ENCODE data around the gene KLHL1.

DNA sequence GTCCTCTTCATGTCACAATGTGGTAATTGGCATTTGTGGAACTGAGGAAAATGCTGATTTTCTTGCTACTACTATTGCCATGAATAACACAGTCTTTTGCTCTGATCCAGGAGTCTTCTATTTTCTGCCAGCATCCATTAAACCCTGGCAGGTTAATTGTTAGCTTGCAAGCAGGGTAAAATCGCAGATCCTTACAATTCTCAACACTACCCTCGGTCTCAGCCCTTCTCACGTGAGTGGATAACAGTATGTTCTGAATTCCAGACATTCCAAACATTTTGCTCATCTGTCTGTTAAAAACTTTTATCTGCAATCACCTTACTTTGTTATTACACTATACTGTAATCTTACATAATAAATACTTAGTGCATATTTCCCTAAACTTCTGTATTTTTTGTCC is 251.9 kb downstream of the KLHL1 start:
- TF ChIP-seq, protein P1, sequence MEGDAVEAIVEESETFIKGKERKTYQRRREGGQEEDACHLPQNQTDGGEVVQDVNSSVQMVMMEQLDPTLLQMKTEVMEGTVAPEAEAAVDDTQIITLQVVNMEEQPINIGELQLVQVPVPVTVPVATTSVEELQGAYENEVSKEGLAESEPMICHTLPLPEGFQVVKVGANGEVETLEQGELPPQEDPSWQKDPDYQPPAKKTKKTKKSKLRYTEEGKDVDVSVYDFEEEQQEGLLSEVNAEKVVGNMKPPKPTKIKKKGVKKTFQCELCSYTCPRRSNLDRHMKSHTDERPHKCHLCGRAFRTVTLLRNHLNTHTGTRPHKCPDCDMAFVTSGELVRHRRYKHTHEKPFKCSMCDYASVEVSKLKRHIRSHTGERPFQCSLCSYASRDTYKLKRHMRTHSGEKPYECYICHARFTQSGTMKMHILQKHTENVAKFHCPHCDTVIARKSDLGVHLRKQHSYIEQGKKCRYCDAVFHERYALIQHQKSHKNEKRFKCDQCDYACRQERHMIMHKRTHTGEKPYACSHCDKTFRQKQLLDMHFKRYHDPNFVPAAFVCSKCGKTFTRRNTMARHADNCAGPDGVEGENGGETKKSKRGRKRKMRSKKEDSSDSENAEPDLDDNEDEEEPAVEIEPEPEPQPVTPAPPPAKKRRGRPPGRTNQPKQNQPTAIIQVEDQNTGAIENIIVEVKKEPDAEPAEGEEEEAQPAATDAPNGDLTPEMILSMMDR (IDR thresholded peaks at IDR 0.05), result no peak
- no peak for TF ChIP-seq POLR2A (IDR thresholded peaks at IDR 0.05)

Measured in uterus (tissue), 2 donors.